GM18517 (cell line): ENCODE data around the gene TRIM8.
A peak's percentile ranks its signal among the peaks of the same experiment; 100 is the strongest.

Experiments
- ATAC-seq: cut with Tn5 transposase; IDR thresholded peaks from one replicate; pipeline ENCODE4 v1.9.1; 2021; ENCODE audit warnings: mild to moderate bottlenecking, moderate library complexity; ENCODE audit not compliant: unreplicated experiment

Gene TRIM8

GRCh38 chr10:102648269-102648888 is 4.1 kb downstream of the TRIM8 start:
- ATAC-seq = no peak

GRCh38 chr10:102648889-102649796 is 4.9 kb downstream of the TRIM8 start:
- ATAC-seq = no peak

GRCh38 chr10:102649797-102650654 is 5.7 kb downstream of the TRIM8 start:
- ATAC-seq = no peak

- no peak for ATAC-seq
These were observed 6.6 kb downstream of the TRIM8 start for GRCh38 chr10:102650655-102651454.

- no peak for ATAC-seq
These were observed 7.3 kb downstream of the TRIM8 start for GRCh38 chr10:102651455-102652169.

- ATAC-seq = peak; percentile 39
These were observed 8.1 kb downstream of the TRIM8 start for GRCh38 chr10:102652170-102652916.

GRCh38 chr10:102653060-102653459 is 8.8 kb downstream of the TRIM8 start:
- ATAC-seq = no peak

GRCh38 chr10:102654566-102654965 is 10.3 kb downstream of the TRIM8 start:
- no peak for ATAC-seq

GRCh38 chr10:102654969-102655368 is 10.7 kb downstream of the TRIM8 start:
- no peak for ATAC-seq

- ATAC-seq = no peak
These were observed 11.7 kb downstream of the TRIM8 start for GRCh38 chr10:102656026-102656425.

- ATAC-seq = no peak
These were observed 12.6 kb downstream of the TRIM8 start for GRCh38 chr10:102656791-102657371.

- ATAC-seq = no peak
These were observed 13.2 kb downstream of the TRIM8 start for GRCh38 chr10:102657451-102657850.

GRCh38 chr10:102657984-102658724 is 13.9 kb downstream of the TRIM8 start:
- no peak for ATAC-seq

GRCh38 chr10:102658802-102659201 is 14.5 kb downstream of the TRIM8 start:
- no peak for ATAC-seq

GRCh38 chr10:102660888-102661657 is 16.8 kb downstream of the TRIM8 start:
- peak; percentile 81 for ATAC-seq

- peak; percentile 32 for ATAC-seq
These were observed 17.4 kb downstream of the TRIM8 start for GRCh38 chr10:102661658-102662028.

GRCh38 chr10:102665904-102666509 is 21.7 kb downstream of the TRIM8 start:
- no peak for ATAC-seq
